Measurements from ENCODE around the gene TCAIM.

GRCh38 chr3:44454258-44454657 is 115.7 kb downstream of the TCAIM start:
- TF ChIP-seq CTCF (IDR thresholded peaks at IDR 0.05) (no peak), POLR2A (IDR thresholded peaks at IDR 0.05) (no peak)

Data from testis (tissue), 2 donors.